NT2/D1 (cell line): ENCODE results near the gene CLDND1.

ENCODE experiments used
- SUZ12 ChIP-seq: IDR thresholded peaks from 2 replicates; pipeline ENCODE4 v1.6.1; 2011; ENCODE audit not compliant: insufficient read length, insufficient read depth; ENCODE audit errors: extremely low read depth
- YY1 ChIP-seq: IDR thresholded peaks from 2 replicates; pipeline ENCODE4 v1.6.1; 2011; ENCODE audit not compliant: insufficient read length, insufficient read depth
- ZNF274 ChIP-seq: IDR thresholded peaks from 2 replicates; pipeline ENCODE4 v1.6.1; 2011; ENCODE audit warnings: mild to moderate bottlenecking, low read depth, low read length

DNA sequence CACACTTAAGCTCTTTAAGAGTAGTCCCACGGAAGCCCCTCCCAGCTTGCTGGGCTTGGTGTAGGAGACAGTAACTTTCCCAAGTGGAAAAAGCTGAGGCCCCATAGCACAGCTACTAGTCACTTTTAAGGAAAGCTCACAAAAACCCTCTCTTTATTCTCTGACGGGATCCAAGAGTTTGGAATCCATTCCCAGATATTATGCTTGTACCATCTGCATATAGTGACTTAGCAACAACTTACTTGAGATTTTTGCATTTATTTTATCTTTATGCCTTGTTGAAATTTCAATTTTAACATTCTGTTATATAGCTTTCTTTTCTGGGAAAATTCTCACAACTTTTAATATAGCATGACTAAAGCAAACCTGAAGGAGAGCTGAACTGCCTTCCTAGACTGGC, 28.5 kb upstream of the CLDND1 start:
- TF ChIP-seq YY1 (no peak), ZNF274 (no peak), SUZ12 (no peak)
